Gastrocnemius medialis (tissue), 4 donors: ENCODE data around the gene EIF2S1.

ENCODE experiments used
- POLR2A ChIP-seq, 2 donors: fragments of 450-650 bp; IDR thresholded peaks; one replicate each; pipeline ENCODE4 v1.6.1; 2017; ENCODE audit warnings: antibody characterized with exemption in 2 of 2, mild to moderate bottlenecking in 2 of 2, moderate library complexity in 2 of 2
- TF ChIP-seq, protein P1 (sequence below), 5 experiments: fragments of 450-650 bp in 3 of 5; fragments of 200-600 bp in 2 of 5; sonication (generic) in 2 of 5; IDR thresholded peaks in 4 of 5; conservative IDR thresholded peaks in 1 of 5; 1 replicate in 4 of 5; 2 replicates in 1 of 5; pipeline ENCODE4 v1.5.1; 2016 to 2019; ENCODE audit warnings: antibody characterized with exemption in 5 of 5, mild to moderate bottlenecking in 3 of 5, moderate library complexity in 3 of 5

DNA sequence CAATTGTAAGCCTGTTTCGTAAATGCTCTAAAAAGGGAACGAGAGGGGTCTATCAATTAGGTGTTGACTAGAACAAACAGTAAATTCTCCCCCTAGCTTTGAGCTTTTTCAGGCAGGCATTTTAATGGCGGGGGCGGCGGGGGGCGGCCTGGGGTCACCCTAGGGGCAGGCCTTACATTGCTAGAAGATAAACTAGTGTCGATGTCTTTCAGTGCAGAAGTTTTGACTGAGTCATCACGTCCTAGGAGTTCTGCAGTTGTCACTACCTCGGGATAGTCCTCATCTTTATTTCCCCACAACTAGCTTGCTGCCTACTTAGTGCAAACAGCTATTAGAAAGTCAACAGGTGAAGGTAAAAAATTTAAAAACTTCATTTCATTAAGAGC, 2.2 kb upstream of the EIF2S1 start:
- TF ChIP-seq, protein P1, sequence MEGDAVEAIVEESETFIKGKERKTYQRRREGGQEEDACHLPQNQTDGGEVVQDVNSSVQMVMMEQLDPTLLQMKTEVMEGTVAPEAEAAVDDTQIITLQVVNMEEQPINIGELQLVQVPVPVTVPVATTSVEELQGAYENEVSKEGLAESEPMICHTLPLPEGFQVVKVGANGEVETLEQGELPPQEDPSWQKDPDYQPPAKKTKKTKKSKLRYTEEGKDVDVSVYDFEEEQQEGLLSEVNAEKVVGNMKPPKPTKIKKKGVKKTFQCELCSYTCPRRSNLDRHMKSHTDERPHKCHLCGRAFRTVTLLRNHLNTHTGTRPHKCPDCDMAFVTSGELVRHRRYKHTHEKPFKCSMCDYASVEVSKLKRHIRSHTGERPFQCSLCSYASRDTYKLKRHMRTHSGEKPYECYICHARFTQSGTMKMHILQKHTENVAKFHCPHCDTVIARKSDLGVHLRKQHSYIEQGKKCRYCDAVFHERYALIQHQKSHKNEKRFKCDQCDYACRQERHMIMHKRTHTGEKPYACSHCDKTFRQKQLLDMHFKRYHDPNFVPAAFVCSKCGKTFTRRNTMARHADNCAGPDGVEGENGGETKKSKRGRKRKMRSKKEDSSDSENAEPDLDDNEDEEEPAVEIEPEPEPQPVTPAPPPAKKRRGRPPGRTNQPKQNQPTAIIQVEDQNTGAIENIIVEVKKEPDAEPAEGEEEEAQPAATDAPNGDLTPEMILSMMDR (IDR thresholded peaks at IDR 0.05 in 4 of 5, conservative IDR thresholded peaks at IDR 0.05 in 1 of 5): no peak
- no peak for TF ChIP-seq POLR2A (IDR thresholded peaks at IDR 0.05)
